ENCODE data around the gene FAM163B. TPM values are rescaled to one million over a fixed set of nuclear protein-coding genes. Genes with fewer than 3 reads are reported as not detected.

Gene FAM163B
- total and polyA plus RNA-seq, 2 of the 8 experiments (the other 6 are each of a cell fraction or from before 2014, with no cell fraction given) = 0.63 to 1.0 TPM

DNA sequence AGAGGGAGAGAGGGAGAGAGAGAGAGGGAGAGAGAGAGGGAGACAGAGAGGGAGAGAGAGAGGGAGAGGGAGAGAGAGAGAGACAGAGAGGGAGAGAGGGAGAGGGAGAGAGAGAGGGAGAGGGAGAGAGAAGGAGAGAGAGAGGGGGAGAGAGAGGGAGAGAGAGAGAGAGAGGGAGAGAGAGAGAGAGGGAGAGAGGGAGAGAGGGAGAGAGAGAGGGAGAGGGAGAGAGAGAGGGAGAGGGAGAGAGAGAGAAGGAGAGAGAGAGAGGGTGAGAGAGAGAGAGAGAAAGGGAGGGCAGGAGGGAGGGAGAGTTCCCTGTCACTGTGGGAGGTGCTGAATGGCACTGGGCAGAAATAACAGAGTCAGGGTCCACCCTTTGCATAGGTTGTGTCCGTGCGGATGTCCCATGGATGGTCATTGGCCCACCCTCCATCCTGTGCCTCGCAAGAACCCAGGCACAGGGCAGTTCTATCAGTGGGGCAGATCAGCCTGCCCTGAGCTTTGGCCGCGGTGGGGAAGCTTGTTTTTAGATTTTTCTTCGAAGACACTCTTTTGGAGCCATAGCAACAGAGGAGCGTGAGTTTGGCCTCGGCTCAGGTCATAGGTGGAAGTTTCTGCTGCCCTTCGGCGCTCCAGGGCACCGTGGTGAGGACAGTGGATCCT is 44.6 kb downstream of the FAM163B start:
- no peak overlapping the region for H4K8ac ChIP-seq (ENCODE audit: extremely low read depth, insufficient read depth, low read length)
- ChIA-PET POLR2A (ENCODE audit: partially characterized antibody) (interaction anchor here (0.6 to 2.0 kb wide), 3 partner anchors 10 to 21 kb away, joined by 3 to 9 read pairs (median 3); no protein-coding TSS in a partner anchor), CTCF (ENCODE audit: partially characterized antibody) (interaction anchor here (1.4 to 1.9 kb wide), 2 partner anchors 32 to 36 kb away, joined by 3 to 5 read pairs; no protein-coding TSS in a partner anchor)
- H3K9me3 ChIP-seq (ENCODE audit: insufficient read depth in 2 of 2, low read depth in 1 of 2, low read length in 1 of 2) = no peaks in the 10 kb centered on the region
- no peak overlapping the region for H3K23ac ChIP-seq (ENCODE audit: insufficient read length)
- H2BK20ac ChIP-seq (ENCODE audit: low read length) = no peak overlapping the region; the same call in 1 of the 2 replicates
- H3K9ac ChIP-seq (replicated peaks in 1 of 4; ENCODE audit: extremely low read depth in 1 of 4, low read depth in 3 of 4, low read length in 3 of 4) = no peak overlapping the region
- H3K36me3 ChIP-seq (ENCODE audit: control insufficient read depth in 2 of 4, insufficient read depth in 4 of 4, low read length in 3 of 4) = no peaks in the 10 kb centered on the region
- no peak overlapping the region for H2BK15ac ChIP-seq (ENCODE audit: low read length)
- no peak overlapping the region for H2BK12ac ChIP-seq (ENCODE audit: low read depth, low read length)
- H3K79me2 ChIP-seq (ENCODE audit: control insufficient read depth in 1 of 2, insufficient read depth in 2 of 2, low read length in 2 of 2) = no peaks in the 10 kb centered on the region
- no peaks in the 10 kb centered on the region for H3K79me1 ChIP-seq (ENCODE audit: low read depth, low read length)
- no peak overlapping the region for H4K91ac ChIP-seq (replicated peaks; ENCODE audit: insufficient read length, low read length)
- H2BK5ac ChIP-seq (ENCODE audit: low read depth, low read length) = no peak overlapping the region
- no peaks in the 10 kb centered on the region; a peak in 1 of 7 replicates for H3K27me3 ChIP-seq (replicated peaks in 1 of 4; ENCODE audit: control insufficient read depth in 3 of 4, extremely low read depth in 1 of 4, insufficient read depth in 3 of 4, low read length in 3 of 4)
- H3K56ac ChIP-seq (replicated peaks; ENCODE audit: insufficient read length, low read depth, low read length) = no peak overlapping the region
- WGBS, 2 experiments (ENCODE audit: extremely low coverage in 1 of 2, insufficient coverage in 1 of 2, insufficient read length in 1 of 2, insufficient replicate concordance in 2 of 2, low coverage in 1 of 2, low lambda C conversion rate in 2 of 2, missing lambda C conversion rate in 1 of 2) = 84% methylated on average over 9 of the region's 11 CpGs; no CpG with 5 or more reads in 1 of the 2 experiments
- H4K20me1 ChIP-seq (replicated peaks in 1 of 2; ENCODE audit: control insufficient read depth in 1 of 2, insufficient read depth in 2 of 2, low read length in 2 of 2) = no peaks in the 10 kb centered on the region
- DNase-seq (ENCODE audit: low read depth in 1 of 2, low spot score in 2 of 2) = no peak
- no peak overlapping the region for H3K4me2 ChIP-seq (ENCODE audit: insufficient read depth in 1 of 2, low read depth in 2 of 2, low read length in 2 of 2)
- H3K23me2 ChIP-seq (ENCODE audit: low read depth, low read length) = no peaks in the 10 kb centered on the region
- H3K18ac ChIP-seq (ENCODE audit: extremely low read depth, low read length) = no peak overlapping the region
- TF ChIP-seq POLR2AphosphoS5 (IDR thresholded peaks at IDR 0.05; ENCODE audit: low read depth, low read length) = no peak
- no peak for TF ChIP-seq CHD2 (IDR thresholded peaks at IDR 0.05; ENCODE audit: low read length)
- TF ChIP-seq, protein P1, sequence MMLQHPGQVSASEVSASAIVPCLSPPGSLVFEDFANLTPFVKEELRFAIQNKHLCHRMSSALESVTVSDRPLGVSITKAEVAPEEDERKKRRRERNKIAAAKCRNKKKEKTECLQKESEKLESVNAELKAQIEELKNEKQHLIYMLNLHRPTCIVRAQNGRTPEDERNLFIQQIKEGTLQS (IDR thresholded peaks at IDR 0.05; ENCODE audit: insufficient read depth, low read depth, low read length) = no peak
- TF ChIP-seq POU5F1 (IDR thresholded peaks at IDR 0.05; ENCODE audit: low read depth, low read length) = no peak
- no peak for TF ChIP-seq SIN3A (conservative IDR thresholded peaks at IDR 0.05 in 1 of 2, IDR thresholded peaks at IDR 0.05 in 1 of 2; ENCODE audit: low read depth in 1 of 2, low read length in 2 of 2)
- TF ChIP-seq SP2 (IDR thresholded peaks at IDR 0.05; ENCODE audit: low read length) = no peak
- TF ChIP-seq TAF7 (optimal IDR thresholded peaks at IDR 0.05; ENCODE audit: borderline replicate concordance, low read depth, low read length) = no peak
- no peak overlapping the region; the same call in 1 of the 2 replicates for H2AK5ac ChIP-seq (ENCODE audit: low read depth, low read length)
- no peak overlapping the region for H3K14ac ChIP-seq (ENCODE audit: insufficient read length)
- no peak overlapping the region for H3K27ac ChIP-seq (ENCODE audit: low read depth, low read length)
- FAIRE-seq = no peak
- no peak overlapping the region for H3K4me3 ChIP-seq (ENCODE audit: extremely low read depth in 1 of 4, insufficient read depth in 2 of 4, low read depth in 3 of 4, low read length in 4 of 4)
- H3K4me1 ChIP-seq (replicated peaks in 1 of 4; ENCODE audit: control insufficient read depth in 3 of 4, insufficient read depth in 4 of 4, low read length in 3 of 4) = peaks cover 0 to 11% (median 5%) of the 10 kb centered on the region in 4 experiments; a peak in 4 of 7 replicates
- H4K5ac ChIP-seq (ENCODE audit: insufficient read length, low read depth, low read length) = no peak overlapping the region
- no peak overlapping the region for H2AFZ ChIP-seq (ENCODE audit: low read length)
- no peak overlapping the region for H3K4ac ChIP-seq (replicated peaks; ENCODE audit: insufficient read length, low read depth, low read length)
- H2BK120ac ChIP-seq (replicated peaks; ENCODE audit: low read depth, low read length) = no peak overlapping the region

All from H1 (cell line).